Testis (tissue), 2 donors: ENCODE data around the gene SEC16B.

Experiments used
- POLR2A ChIP-seq: fragments of 450-650 bp; IDR thresholded peaks from one replicate; pipeline ENCODE4 v1.6.1; 2017; ENCODE audit warnings: antibody characterized with exemption, mild to moderate bottlenecking, moderate library complexity
- TF ChIP-seq, protein P1 (sequence below), 3 experiments: fragments of 450-650 bp in 2 of 3; fragments of 200-600 bp in 1 of 3; sonication (generic) in 1 of 3; IDR thresholded peaks; one replicate each; pipeline ENCODE4 v1.5.1; 2016 to 2019; ENCODE audit warnings: antibody characterized with exemption in 3 of 3, mild to moderate bottlenecking in 2 of 3, moderate library complexity in 1 of 3

DNA sequence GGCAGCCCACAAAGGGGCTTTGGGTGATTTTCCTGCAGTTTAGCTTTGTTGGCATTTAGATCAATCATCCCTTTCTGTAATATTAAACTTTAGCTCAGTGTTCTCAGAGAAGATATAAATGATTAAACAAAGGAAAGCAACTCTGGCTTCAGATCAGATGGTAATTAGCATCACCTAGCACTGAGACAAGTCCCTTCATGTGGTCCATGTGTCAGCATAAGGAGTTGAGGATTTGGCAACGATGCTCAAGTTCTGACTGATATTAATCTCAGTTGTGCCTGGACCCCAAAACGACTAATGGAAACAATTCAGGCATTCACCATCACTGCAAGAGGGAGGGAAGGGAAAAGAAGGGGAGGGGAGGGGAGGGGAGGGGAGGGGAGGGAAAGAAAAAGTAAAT is 60.4 kb downstream of the SEC16B start:
- TF ChIP-seq, protein P1, sequence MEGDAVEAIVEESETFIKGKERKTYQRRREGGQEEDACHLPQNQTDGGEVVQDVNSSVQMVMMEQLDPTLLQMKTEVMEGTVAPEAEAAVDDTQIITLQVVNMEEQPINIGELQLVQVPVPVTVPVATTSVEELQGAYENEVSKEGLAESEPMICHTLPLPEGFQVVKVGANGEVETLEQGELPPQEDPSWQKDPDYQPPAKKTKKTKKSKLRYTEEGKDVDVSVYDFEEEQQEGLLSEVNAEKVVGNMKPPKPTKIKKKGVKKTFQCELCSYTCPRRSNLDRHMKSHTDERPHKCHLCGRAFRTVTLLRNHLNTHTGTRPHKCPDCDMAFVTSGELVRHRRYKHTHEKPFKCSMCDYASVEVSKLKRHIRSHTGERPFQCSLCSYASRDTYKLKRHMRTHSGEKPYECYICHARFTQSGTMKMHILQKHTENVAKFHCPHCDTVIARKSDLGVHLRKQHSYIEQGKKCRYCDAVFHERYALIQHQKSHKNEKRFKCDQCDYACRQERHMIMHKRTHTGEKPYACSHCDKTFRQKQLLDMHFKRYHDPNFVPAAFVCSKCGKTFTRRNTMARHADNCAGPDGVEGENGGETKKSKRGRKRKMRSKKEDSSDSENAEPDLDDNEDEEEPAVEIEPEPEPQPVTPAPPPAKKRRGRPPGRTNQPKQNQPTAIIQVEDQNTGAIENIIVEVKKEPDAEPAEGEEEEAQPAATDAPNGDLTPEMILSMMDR (IDR thresholded peaks at IDR 0.05) = no peak
- no peak for TF ChIP-seq POLR2A
